RWPE2 (cell line): ENCODE data around the gene PLCL2.

Source experiments
- ATAC-seq: fragments of 200-7000 bp; cut with Tn5 transposase; 3 replicates; pipeline ENCODE4 v1.9.1; 2021; ENCODE audit warnings: low read depth
- DNase-seq: peaks from one replicate; pipeline ENCODE4 v3.0.0-alpha.2; 2020; ENCODE audit warnings: low spot score
- H3K27ac ChIP-seq: fragments of 450-650 bp; 2 replicates; pipeline ENCODE4 v1.5.1; 2017; ENCODE audit warnings: mild to moderate bottlenecking; ENCODE audit not compliant: poor library complexity, severe bottlenecking
- H3K27me3 ChIP-seq: fragments of 250-450 bp; sonication (Bioruptor Pico); 2 replicates; pipeline ENCODE4 v1.5.1; 2021; ENCODE audit warnings: mild to moderate bottlenecking, moderate library complexity; ENCODE audit not compliant: insufficient read depth, poor library complexity, severe bottlenecking
- H3K36me3 ChIP-seq: fragments of 250-450 bp; sonication (Bioruptor Pico); 2 replicates; pipeline ENCODE4 v1.5.1; 2020; ENCODE audit warnings: low read depth, mild to moderate bottlenecking, moderate library complexity
- H3K4me1 ChIP-seq: fragments of 250-450 bp; sonication (Bioruptor Pico); 2 replicates; pipeline ENCODE4 v1.5.1; 2021; ENCODE audit warnings: mild to moderate bottlenecking, moderate library complexity; ENCODE audit not compliant: insufficient read depth, poor library complexity, severe bottlenecking
- H3K4me3 ChIP-seq: fragments of 250-450 bp; sonication (Bioruptor Pico); 2 replicates; pipeline ENCODE4 v1.5.1; 2021; ENCODE audit warnings: mild to moderate bottlenecking, moderate library complexity; ENCODE audit not compliant: severe bottlenecking
- H3K9me3 ChIP-seq: fragments of 250-450 bp; sonication (Bioruptor Pico); 2 replicates; pipeline ENCODE4 v1.5.1; 2021; ENCODE audit warnings: mild to moderate bottlenecking, moderate library complexity; ENCODE audit not compliant: severe bottlenecking
- TF ChIP-seq, protein P1 (sequence below): fragments of 450-650 bp; IDR thresholded peaks from one replicate; pipeline ENCODE4 v1.5.1; 2017; ENCODE audit warnings: mild to moderate bottlenecking, moderate library complexity; ENCODE audit not compliant: poor library complexity, severe bottlenecking

PLCL2 gene

DNA sequence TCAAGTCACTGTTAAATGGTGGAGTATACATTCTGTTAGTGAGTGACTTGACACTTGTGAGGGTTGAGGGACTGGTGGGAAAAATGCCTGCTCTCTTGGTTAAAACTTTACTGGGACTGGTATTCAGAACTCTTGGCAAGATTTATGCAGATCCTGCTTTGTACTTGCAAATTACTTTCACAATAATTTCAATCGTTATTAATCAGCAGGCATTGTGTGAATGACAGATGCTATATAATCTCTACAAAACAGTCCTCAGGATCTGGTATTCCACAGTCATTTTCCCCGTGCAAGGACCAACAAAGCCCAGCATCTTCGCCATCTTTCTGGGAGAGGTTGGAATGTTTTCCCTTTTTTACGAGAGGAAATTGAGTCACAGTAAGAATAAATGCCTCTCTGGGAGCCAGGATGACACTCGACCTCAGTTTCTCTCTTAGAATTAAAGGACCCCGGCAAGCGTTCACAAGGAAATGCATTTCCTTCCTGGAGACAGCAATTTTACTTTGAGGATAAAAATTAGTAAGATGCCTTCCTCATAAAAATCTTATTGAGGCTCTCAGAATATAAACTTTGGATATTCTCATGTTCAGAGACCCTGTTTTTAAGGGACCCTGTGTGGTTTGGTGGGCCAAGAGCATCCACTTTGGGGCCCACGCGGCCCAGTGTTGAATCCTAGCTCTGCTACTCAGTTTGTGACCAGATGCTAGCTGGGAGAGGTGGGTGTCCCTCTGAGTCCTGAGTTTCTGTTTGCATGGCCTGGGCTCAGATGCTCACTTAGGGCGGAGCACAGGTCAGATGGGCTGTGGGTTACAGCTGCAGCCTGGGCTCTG lies 45.3 kb upstream of the PLCL2 start:
- Histone ChIP-seq H3K27ac (no peak overlapping the region), H3K4me1 (no peaks in the 10 kb centered on the region), H3K4me3 (no peak overlapping the region), H3K27me3 (no peaks in the 10 kb centered on the region), H3K9me3 (no peaks in the 10 kb centered on the region), H3K36me3 (no peaks in the 10 kb centered on the region)
- no peak for ATAC-seq
- TF ChIP-seq, protein P1, sequence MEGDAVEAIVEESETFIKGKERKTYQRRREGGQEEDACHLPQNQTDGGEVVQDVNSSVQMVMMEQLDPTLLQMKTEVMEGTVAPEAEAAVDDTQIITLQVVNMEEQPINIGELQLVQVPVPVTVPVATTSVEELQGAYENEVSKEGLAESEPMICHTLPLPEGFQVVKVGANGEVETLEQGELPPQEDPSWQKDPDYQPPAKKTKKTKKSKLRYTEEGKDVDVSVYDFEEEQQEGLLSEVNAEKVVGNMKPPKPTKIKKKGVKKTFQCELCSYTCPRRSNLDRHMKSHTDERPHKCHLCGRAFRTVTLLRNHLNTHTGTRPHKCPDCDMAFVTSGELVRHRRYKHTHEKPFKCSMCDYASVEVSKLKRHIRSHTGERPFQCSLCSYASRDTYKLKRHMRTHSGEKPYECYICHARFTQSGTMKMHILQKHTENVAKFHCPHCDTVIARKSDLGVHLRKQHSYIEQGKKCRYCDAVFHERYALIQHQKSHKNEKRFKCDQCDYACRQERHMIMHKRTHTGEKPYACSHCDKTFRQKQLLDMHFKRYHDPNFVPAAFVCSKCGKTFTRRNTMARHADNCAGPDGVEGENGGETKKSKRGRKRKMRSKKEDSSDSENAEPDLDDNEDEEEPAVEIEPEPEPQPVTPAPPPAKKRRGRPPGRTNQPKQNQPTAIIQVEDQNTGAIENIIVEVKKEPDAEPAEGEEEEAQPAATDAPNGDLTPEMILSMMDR: no peak
- DNase-seq: no peak

- Histone ChIP-seq H3K27ac (no peak overlapping the region), H3K9me3 (no peaks in the 10 kb centered on the region), H3K27me3 (no peaks in the 10 kb centered on the region), H3K4me3 (no peak overlapping the region), H3K36me3 (no peaks in the 10 kb centered on the region), H3K4me1 (no peaks in the 10 kb centered on the region)
- DNase-seq (no peak), ATAC-seq (no peak)
- TF ChIP-seq, protein P1: no peak
Observed at GRCh38 chr3:16840101-16840424, 44.7 kb upstream of the PLCL2 start.

DNA sequence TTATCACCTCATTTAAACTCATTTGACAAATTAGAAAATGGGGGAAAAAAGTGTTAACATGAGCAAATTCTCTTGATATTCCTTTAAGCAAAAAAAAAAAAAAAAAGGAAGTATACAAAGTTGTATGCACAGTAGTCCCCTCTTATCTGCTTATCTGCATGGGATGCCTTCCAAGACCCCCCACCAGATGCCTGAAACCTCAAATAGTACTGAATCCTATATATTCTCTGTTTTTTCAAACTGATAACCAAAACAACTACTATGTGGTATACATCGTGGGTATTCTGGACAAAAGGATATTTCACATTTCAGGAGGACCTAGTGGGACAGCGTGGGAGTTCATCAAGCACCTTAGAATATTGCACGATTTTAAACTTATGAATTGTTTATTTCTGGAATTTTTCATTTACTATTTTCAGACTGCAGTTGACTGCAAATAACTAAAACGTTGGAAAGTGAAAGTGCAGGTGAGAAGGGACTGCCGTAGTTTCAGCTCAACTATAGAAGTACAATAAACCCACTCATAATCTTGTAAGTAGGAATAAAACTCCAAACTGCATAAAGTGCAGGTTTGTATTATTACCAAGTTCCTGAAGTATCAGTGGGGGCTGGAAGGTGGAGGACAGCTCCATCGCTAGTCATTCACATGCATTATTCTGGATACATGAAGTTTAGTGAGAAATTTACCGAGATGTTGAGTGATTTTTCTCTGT lies 43.6 kb upstream of the PLCL2 start:
- Histone ChIP-seq H3K4me1 (no peaks in the 10 kb centered on the region), H3K27me3 (no peaks in the 10 kb centered on the region), H3K4me3 (no peak overlapping the region), H3K27ac (no peak overlapping the region), H3K9me3 (no peaks in the 10 kb centered on the region), H3K36me3 (no peaks in the 10 kb centered on the region)
- TF ChIP-seq, protein P1: no peak
- no peak for ATAC-seq
- no peak for DNase-seq

GRCh38 chr3:16841904-16842271 lies 42.9 kb upstream of the PLCL2 start:
- no peak overlapping the region for H3K27ac ChIP-seq
- H3K9me3 ChIP-seq: no peaks in the 10 kb centered on the region
- DNase-seq (no peak), ATAC-seq (no peak)
- TF ChIP-seq, protein P1: no peak
- H3K4me1 ChIP-seq: no peaks in the 10 kb centered on the region
- H3K4me3 ChIP-seq: no peak overlapping the region
- no peaks in the 10 kb centered on the region for H3K27me3 ChIP-seq
- no peaks in the 10 kb centered on the region for H3K36me3 ChIP-seq
